HG03520 (cell line): ENCODE results near the gene CRAMP1.
"Not testable (repeated sequence)": the region's sequence is repeated elsewhere in the genome, so short reads cannot be mapped to it uniquely, and the experiment has no call there.

Source experiments
- ATAC-seq: cut with Tn5 transposase; IDR thresholded peaks from one replicate; pipeline ENCODE4 v1.9.1; 2021; ENCODE audit warnings: mild to moderate bottlenecking, moderate library complexity; ENCODE audit not compliant: unreplicated experiment

Gene CRAMP1

DNA sequence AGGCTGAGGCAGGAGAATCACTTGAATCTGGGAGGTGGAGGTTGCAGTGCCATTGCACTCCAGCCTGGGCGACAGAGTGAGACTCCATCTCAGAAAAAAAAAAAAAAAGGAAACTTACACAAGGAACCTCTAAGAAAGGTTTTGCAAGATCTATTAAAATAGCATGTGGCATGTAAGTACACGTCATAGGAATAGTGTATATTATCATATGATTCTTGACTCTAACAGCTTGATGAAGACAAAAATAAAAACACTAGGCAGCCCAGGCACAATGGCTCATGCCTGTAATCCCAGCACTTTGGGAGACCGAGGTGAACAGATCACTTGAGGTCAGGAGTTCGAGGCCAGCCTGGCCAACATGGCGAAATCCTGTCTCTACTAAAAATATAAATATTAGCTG, 16.6 kb upstream of the CRAMP1 start:
- not testable (repeated sequence) for ATAC-seq

DNA sequence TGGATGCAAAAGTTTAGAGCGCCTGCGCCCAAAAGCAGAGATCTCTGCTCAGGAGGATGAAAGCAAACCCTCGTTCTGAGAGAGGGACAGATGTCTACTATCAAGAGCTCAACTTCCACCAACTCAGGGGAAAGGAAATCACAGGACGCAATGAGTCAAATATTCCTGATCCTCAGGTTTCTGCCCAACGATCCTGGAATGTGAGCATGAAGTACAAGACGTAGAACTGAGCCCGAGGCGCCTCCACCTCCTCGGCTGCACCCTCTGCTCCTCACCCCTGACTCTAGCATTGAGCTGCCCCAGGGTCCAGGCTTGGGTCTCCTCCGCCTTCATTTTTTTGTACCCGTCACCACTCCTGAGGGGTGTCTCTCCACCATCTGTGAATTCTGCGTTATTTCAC, 15.6 kb upstream of the CRAMP1 start:
- no peak for ATAC-seq

DNA sequence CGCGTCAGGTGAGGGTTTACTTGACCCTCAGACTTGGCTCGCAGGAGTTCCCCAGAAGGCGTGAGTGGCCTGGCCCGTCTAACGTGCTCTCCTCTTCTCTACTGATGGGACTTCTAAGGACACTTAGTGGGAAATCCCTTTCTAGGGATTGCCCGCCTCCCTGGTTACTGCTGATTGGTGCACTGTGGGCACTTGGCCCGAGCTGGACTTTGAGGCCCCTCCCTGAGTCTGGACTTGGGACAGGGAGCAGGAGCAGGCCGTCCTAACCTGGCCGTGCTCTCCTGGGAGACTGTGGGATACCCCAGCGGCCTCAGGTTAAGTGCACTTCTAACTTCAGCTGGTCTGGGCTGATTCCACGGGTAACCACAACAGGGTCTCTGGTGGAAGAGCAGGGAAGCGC, 15.0 kb upstream of the CRAMP1 start:
- no peak for ATAC-seq

DNA sequence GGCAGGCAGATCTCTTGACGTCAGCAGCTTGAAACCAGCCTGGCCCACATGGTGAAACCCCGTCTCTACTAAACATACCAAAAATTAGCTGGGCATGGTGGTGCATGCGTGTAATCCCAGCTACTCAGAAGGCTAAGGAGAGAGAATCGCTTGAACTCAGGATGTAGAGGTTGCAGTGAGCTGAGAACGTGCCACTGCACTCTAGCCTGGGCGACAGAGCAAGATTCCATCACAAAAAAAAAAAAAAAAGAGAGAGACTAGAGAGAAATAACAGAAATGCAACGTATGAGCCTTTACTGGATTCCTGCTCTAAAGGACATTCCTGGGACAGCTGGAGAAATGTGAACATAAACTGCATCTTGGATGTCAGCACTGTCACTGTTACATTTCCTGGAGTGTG, 11.1 kb upstream of the CRAMP1 start:
- no peak for ATAC-seq

DNA sequence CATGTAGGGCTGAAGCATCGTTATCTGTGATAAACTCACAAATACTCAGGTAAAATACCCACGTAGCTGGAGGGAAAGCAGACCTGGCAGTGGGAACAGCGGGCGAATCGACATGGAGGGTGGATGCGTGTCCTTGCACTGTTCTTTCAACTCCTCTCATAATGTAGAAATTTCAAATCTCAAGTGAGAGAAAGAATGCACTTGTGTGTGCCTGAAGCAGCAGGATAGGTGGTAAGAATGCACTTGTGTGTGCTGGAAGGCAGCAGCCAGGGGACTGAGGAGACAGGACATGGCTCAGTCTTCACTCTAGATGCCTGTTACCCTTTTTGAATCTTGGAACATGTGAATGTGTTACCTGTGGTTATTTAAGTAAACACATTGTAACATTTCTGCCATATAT, 10.7 kb upstream of the CRAMP1 start:
- ATAC-seq: no peak

DNA sequence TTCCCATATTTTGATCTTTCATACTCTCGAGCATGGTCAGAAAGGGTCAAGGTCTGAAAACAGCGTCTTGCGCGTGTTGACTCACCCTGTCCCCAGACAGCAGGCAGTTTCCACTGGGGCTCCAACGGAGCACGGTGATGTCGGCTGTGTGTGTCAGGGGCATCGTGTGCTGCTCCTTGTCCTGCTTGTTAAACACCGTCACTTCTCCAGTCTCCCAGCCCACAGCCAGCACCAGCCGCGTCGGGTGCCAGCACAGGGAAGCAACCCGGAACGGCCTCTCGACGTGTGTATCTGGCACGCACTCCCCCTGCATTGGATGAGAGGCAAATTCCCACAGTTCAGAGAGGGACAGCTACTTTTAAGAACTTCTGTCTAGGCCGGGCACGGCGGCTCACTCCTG, 9.9 kb upstream of the CRAMP1 start:
- ATAC-seq: no peak

DNA sequence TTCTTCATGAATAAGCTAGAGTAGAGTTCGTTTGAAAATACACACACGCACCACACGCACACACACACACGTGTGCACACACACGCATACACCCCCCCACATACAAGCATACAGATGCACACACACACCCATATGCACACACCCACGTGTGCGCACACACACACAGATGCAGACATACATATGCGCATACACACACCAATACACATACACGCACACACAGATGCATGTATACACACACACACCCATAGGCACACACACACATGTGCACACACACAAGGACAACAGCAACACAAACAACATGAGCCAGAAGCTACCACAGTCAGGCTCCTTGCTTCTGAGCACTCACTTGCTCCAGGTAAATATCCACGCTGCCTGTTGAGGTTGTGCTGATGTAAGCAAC, 5.4 kb upstream of the CRAMP1 start:
- ATAC-seq: no peak

DNA sequence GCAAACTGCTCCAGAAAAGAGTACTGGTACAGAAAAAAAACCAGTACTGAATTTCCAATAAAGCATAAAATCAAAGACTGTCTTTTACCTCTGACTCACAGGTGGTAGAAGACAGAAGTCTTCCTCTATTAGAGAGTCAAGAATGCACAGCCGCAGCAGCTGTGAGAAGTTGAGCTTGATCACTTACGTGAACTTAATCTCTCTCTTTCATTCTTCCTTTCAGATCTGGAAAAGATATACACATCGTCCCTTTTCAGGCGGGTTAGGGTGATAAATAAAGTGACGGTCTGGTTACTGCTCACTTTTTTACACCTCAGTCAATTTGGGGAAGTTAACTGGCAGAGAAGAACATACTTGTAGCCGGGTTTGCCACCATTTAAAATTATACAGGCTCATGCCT, 4.2 kb upstream of the CRAMP1 start:
- no peak for ATAC-seq

DNA sequence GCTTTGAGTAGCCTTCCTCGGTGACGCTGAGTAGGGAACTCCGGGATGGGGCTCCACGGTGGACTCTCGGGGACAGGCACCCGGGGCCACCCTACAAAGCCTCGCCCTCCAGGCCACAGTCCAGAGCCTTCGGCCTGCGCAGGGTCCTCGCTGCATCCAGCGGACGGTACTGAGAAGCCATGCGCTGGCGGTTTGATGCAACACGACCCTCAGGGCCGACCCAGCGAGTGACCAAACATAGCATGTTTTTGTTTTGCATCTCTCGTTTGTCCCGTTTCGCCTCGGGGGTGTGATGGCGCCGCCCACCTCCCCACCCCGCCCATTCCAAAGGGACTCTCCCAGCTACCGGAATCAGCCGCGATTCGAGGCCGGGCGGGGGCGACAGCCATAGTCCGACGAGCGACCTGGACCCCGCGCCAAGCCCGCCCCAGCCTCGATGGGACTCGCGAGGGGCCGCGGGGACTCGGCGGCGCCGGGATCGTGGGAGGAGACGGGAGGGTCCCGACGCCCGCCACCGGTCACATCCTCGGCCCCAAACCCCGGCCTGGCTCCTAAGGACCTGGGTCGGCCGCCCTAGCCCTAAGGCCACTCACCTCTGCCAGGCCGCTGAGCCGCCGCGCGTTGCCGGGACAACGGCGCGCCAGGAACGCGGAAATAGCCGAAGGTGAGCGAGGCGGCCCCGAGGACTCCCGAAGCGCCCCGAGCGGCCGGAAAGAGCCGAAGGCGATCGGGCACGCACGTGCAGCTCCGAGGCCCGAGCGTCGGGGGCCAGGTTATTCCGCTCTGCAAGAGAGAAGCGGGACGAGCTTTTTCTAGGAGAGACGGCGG, 1.9 kb upstream of the CRAMP1 start:
- peak; percentile 35 for ATAC-seq

DNA sequence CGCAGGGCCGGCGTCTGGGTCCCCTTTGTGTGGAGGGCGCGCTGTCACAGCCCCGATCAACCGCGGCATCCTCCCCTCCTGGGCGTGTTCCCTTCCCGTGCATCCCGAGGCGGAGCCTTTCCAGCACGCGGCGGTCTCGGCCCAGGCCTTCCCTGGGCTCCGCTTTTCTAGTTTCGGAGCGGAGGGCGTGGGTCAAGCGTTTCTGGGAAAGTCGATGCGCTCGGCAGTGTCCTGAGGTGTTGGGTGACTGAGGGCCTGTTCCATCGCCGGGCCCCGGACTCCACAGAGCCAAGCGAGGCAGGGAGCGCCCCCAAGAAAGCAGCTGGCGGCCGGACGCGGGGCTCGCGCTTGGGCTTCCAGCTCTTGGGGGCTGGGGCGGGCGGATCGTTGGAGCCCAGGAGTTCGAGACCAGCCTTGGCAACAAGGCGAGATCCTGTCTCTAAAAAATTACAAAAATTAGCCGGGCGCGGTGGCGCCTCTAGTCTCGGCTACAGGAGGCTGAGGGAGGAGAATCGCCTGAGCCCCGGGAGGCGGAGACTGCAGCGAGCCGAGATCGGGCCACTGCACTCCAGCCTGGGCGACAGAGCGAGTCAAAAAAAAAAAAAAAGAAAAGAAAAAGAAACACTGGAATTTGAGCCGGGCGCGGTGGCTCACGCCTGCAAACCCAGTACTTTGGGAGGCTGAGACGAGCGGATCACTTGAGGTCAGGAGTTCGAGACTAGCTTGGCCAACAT, 1.1 kb upstream of the CRAMP1 start:
- no peak for ATAC-seq

DNA sequence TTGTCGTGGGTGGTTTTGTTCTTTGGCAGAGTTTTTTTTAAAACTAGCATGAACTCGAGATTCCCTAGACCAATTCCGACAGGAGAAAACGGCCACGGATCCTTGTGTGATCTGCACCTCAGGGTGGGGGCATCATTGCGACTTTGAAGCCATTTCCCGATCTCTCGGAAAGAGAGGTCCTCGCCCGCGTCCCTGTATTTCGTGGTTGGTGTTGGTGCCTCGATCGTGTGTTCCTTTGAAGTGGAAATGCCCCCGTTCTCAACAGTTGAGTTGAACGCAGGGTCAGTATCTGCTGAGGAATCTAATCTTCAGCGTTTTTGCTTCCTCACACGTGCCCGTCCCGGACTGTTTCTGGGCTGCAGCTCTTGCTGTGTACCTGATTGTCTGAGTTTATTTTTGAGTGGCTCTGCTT, 1.1 kb downstream of the CRAMP1 start:
- no peak for ATAC-seq

DNA sequence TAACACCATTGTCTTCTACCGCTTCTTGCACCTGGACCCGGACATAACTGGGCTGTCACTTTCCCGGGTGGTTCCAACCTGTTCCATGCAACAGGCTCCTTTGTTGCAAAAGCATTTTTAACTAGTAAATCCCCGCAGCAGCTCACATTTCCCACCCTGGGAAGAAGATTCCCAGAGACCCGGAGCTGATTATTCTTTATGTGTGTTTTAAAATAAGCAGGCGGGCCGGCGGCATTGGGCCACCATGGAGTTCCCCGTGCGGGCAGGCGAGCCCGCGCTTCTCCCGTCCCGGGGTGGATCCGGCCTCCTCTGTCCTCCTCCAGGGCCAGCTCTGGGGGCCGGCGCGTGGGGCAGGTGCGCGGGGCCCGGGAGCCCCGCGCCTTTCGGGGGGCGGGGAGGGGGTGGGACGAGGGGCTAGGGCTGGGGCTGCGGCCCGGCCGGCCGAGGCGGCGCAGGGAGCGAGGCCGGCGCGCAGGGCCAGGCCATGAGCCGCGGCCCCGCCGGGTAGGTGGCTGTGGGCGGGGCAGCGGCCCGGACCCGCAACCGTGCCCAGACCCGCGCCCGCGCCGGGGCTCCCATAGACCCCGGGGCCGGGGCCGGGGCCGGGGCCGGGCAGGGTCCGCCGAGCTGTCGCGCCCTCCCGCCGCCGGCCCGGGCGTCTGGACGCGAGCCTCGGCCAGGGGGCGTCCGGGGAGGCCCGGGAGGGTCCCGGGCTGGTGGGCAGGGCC, 1.7 kb downstream of the CRAMP1 start:
- no peak for ATAC-seq

DNA sequence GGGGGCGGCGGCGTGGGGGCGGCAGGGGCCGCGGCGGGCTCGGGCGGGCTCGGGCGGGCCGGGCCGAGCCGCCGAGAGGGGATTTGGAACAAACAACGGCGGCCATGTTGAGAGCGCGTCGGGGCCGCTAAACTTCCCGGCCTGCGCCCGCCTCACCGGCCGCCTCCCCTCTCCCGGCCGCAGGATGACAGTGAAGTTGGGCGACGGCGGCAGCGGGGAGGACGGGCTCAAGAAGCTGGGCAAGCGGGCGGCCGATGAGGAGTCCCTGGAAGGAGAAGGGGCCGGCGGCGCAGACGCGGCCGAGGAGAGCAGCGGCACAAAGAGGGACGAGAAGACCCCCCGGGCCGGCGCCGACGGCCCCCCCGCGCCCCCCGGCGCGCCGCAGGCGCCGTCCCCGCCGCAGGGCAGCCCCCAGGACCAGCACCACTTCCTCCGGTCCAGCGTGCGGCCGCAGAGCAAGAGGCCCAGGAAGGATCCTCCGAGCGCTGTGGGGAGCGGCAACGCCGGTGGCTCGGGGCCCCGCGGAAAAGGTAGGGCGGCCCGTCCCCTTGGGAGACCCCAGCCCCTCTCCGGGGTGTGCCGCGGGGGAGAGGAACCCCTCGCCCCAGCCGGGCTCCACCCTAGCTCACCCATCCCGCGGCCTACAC, 2.4 kb downstream of the CRAMP1 start:
- ATAC-seq: no peak

DNA sequence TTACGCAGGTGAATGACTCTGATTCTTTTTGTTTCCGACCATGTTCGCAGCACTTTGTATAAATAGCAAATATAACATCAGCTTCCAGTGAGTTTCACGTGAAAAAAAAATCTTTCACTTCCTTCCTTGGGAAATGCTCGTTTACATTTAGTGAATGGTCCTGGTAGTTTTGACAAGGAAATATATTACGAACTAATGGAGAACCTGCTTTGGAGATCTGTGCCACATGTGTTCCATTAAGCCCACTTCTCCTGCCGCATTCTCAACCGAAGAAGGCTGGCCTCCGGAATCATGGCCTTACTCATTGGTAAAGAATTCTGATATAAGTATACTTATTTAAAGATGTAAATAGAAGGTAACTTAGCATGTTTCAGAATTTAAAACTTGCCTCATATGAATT, 3.6 kb downstream of the CRAMP1 start:
- ATAC-seq: no peak

DNA sequence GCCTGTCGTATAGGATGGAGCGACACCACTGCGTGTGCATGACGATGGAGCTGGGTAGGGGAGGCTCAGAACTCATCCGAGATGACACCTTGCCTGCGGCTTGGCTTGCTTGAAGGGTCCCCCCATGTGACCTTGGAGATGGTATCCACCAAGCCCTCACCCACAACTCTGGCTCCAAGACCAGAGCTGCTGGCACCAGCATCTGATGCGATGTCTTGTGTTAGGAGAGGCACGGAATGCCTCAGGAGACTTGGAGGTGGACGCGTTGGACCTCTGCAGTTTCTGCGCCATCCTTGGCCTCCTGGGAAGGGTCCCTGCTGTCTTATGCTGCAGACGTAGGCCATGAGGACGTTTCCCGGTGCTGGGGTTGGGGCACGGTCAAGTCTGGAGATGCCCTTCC, 7.8 kb downstream of the CRAMP1 start:
- ATAC-seq: no peak

DNA sequence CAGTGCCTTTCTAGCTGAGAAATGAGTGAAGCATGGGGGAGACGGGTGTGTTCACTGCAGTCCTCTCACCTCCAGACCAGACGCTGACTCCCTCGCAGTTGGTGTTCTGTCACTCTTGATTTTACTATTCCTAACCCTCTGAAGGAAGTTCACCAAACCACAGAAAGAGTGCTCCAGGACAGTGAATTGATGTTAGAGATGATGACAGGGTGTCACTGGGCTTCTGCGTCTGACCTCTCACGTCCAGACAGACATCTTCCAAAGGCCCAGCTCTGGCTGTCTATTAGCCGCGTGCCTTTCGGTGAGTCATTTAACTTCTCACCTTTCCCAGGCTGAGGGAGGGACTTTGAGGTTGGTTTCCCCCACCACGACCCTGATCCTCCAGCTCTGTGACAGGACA, 8.2 kb downstream of the CRAMP1 start:
- ATAC-seq: no peak

DNA sequence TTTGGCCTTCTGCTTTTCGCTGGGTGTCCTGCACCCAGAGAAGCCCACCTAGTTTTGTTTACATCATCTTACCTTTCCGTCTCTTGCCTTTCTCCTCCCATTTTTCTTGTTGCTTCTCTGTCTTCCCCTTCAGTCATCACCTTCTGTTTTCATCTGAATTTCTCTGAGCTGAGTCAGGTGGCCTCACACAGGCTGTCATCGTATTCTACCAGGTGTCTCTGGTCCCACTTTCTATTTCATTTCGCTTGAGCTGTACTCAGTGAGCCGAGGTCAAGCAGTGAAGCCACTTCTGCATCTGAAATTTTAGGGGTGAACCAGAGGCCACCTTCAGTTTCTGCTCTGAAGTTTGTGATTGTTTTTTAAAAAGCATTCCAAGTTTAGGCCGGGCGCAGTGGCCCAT, 9.7 kb downstream of the CRAMP1 start:
- no peak for ATAC-seq

DNA sequence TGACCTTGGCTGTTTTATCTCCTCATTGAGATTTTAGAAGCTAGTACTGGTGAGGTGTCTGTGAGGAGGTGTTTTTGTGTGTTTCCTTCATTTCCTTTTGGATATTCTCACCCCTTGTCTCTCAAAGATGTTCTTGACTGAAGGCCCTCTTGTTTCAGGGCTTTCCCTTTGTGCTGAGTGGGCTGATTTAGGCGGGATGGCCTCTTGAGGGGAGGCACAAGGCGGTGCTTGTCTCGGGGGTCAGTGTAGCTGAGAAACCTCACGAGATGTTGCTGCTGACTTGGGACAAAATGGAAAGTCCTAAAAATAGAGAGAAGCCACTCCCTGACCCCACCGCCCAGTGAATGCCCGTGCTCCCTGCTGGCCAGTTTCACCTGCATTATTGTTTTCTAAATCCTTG, 14.2 kb downstream of the CRAMP1 start:
- ATAC-seq: no peak

DNA sequence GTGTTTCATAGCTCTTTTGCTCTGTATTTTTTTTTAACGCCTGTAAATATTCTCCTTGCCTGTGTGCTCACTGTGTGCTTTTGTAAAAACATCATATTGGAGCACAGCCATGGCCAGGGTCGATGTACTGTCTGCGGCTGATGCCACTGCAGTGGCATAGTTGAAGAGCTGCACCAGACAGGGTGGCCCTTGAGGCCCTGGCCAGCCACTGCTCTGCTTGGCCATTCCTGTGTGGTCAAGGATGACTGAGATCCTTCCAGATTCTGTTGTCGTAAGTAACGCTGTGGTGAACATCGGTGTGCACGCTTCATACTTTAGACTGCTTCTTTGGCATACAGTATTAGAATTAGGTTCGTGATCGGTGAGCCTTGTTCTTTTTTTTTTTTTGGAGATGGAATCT, 14.6 kb downstream of the CRAMP1 start:
- no peak for ATAC-seq

DNA sequence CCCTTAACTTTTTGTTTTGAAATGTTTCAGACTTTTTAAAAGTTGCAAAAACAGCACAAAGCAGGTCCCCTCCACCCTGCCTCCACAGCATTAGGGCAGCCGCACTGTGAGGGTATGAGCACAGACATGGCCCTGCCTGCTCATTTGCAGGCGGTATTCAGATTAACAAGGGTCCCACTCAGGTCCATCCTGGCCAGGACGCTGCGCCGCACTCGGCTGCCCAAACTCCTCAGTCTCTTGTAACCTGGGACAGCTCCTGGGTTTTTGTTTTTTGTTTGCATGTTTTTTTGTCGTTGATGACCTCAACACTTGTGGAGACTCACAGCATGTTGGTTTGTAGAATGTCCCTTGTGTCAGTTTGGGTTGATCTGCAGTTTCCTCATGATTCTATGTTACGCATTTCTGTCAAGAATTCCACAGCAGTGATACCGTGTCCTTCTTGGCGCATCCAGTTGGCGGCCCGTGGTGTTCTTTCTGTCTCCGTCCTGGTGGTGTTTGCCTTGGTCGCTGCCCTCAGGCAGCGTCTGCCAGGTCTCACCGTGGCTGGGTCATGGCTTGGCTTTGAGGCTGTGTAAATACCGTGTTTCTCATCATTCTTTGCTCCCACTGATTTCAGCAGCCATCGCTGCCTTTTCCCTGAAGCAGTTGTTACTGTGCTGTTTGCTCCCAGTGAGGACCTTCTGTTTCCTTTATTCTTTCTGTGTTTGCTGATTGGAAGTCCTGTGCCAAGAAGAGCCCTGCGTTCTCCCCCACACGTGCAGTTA, 18.5 kb downstream of the CRAMP1 start:
- ATAC-seq: no peak

DNA sequence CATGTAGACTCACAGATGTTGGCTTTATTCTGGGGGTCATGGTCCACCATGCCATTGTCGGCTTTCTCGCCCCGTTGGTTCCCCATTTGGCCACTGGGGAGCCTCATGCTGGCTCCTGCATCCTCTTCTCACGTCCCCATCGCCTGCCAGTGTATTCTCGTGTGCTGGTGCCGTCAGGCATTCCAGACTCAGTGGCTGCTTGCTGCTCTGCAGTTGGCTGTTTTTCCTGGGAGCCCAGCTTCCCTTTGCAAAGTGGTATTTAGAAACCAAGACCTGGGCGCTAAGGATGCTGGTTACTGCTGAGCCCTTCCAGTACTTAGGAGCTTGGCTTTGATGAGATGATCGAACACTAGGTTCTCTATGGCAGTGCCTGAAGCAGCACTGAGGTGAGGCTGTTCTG, 19.1 kb downstream of the CRAMP1 start:
- no peak for ATAC-seq
